NCI-H2107 treated with DMSO at 0.1 percent for 48 hours (cell line): ENCODE data around the gene TAF10.
A peak's percentile ranks its signal among the peaks of the same experiment; 100 is the strongest.

Experiments
- DNase-seq: peaks from one replicate; lab custom pipeline; 2025; ENCODE audit not compliant: unreplicated experiment; lab: John Stamatoyannopoulos, UW

Gene TAF10

GRCh38 chr11:6586434-6587359 lies 25.3 kb downstream of the TAF10 start:
- no peak for DNase-seq

GRCh38 chr11:6584528-6584927 lies 27.5 kb downstream of the TAF10 start:
- no peak for DNase-seq

- DNase-seq: no peak
These were observed 28.4 kb downstream of the TAF10 start for GRCh38 chr11:6583584-6583983.

GRCh38 chr11:6579681-6580080 lies 32.3 kb downstream of the TAF10 start:
- DNase-seq: no peak

- no peak for DNase-seq
These were observed 33.9 kb downstream of the TAF10 start for GRCh38 chr11:6578134-6578533.

- DNase-seq: peak; percentile 10
These were observed 35.3 kb downstream of the TAF10 start for GRCh38 chr11:6576471-6577373.

- no peak for DNase-seq
These were observed 37.0 kb downstream of the TAF10 start for GRCh38 chr11:6574816-6575715.

- no peak for DNase-seq
These were observed 39.8 kb downstream of the TAF10 start for GRCh38 chr11:6572215-6572614.

GRCh38 chr11:6571434-6572008 lies 40.5 kb downstream of the TAF10 start:
- no peak for DNase-seq

GRCh38 chr11:6570691-6571427 lies 41.2 kb downstream of the TAF10 start:
- no peak for DNase-seq

GRCh38 chr11:6569706-6570105 lies 42.3 kb downstream of the TAF10 start:
- DNase-seq: no peak

- DNase-seq: no peak
These were observed 43.7 kb downstream of the TAF10 start for GRCh38 chr11:6568191-6568918.

GRCh38 chr11:6567371-6567745 lies 44.7 kb downstream of the TAF10 start:
- no peak for DNase-seq

GRCh38 chr11:6566704-6567370 lies 45.2 kb downstream of the TAF10 start:
- DNase-seq: no peak

- DNase-seq: no peak
These were observed 45.9 kb downstream of the TAF10 start for GRCh38 chr11:6565988-6566703.

GRCh38 chr11:6565325-6565724 lies 46.7 kb downstream of the TAF10 start:
- no peak for DNase-seq

GRCh38 chr11:6563667-6564066 lies 48.3 kb downstream of the TAF10 start:
- no peak for DNase-seq

GRCh38 chr11:6563121-6563619 lies 48.8 kb downstream of the TAF10 start:
- DNase-seq: no peak
